IPS-18a (cell line): ENCODE results near the gene CMAS.
A peak's percentile ranks its signal among the peaks of the same experiment; 100 is the strongest.

ENCODE experiments used
- H3K27ac ChIP-seq: one replicate; pipeline ENCODE4 v1.5.1; 2013; ENCODE audit warnings: low read length
- H3K27me3 ChIP-seq: one replicate; pipeline ENCODE4 v1.6.1; 2013; ENCODE audit warnings: mild to moderate bottlenecking, low read length; ENCODE audit not compliant: control insufficient read depth, insufficient read depth
- H3K36me3 ChIP-seq: one replicate; pipeline ENCODE4 v1.6.1; 2013; ENCODE audit warnings: low read depth, low read length; ENCODE audit not compliant: control insufficient read depth
- H3K4me1 ChIP-seq: one replicate; pipeline ENCODE4 v1.6.1; 2013; ENCODE audit warnings: low read depth, low read length; ENCODE audit not compliant: control insufficient read depth
- H3K4me3 ChIP-seq: one replicate; pipeline ENCODE4 v1.5.1; 2013; ENCODE audit warnings: low read length
- H3K9ac ChIP-seq: one replicate; pipeline ENCODE4 v1.6.1; 2013; ENCODE audit warnings: mild to moderate bottlenecking, low read length, moderate library complexity
- H3K9me3 ChIP-seq: one replicate; pipeline ENCODE4 v1.6.1; 2013; ENCODE audit warnings: low read depth, low read length; ENCODE audit not compliant: control insufficient read depth

Gene CMAS

DNA sequence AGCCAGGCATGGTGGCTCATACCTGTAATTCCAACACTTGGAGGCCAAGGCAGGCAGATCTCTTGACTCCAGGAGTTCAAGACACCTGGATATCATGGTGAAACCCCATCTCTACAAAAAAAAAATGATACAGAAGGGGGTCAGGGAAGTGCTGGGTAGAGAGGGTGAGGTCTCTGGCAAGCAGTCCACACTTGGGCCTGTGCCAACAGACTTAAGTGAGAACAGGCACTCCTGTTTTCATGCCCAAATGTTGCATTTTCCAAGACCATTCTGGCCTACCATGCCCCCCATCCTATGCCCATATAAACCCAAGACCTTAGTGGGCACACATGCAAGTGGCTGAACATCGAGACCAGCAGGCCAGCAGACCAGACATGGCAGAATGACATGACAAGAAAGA, 16.0 kb upstream of the CMAS start:
- Histone ChIP-seq H3K4me3 (no peak overlapping the region), H3K27me3 (no peaks in the 10 kb centered on the region), H3K4me1 (no peaks in the 10 kb centered on the region), H3K36me3 (no peaks in the 10 kb centered on the region), H3K27ac (no peak overlapping the region), H3K9ac (no peak overlapping the region), H3K9me3 (no peaks in the 10 kb centered on the region)

DNA sequence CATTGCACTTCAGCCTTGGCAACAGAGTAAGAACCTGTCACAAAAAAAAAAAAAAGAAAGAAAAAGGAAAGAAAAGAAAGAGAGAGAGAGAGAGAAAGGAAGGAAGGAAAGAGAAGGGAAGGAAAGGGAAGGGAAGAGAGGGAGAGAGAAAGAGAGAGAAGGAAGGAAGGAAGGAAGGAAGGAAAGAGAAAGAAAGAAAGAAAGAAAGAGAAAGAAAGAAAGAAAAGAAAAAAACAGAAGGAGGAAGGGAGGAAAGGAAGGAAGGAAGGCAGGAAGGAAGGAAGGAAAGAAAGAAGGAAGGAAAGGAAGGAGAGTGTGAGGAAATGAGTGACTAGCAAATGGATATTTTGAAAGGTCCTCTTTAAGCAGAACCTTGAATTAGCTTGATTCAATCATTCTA, 13.3 kb upstream of the CMAS start:
- H3K36me3 ChIP-seq, result no peaks in the 10 kb centered on the region
- H3K27ac ChIP-seq, result no peak overlapping the region
- H3K27me3 ChIP-seq, result no peaks in the 10 kb centered on the region
- no peaks in the 10 kb centered on the region for H3K9me3 ChIP-seq
- no peak overlapping the region for H3K9ac ChIP-seq
- H3K4me1 ChIP-seq, result no peaks in the 10 kb centered on the region
- no peak overlapping the region for H3K4me3 ChIP-seq

DNA sequence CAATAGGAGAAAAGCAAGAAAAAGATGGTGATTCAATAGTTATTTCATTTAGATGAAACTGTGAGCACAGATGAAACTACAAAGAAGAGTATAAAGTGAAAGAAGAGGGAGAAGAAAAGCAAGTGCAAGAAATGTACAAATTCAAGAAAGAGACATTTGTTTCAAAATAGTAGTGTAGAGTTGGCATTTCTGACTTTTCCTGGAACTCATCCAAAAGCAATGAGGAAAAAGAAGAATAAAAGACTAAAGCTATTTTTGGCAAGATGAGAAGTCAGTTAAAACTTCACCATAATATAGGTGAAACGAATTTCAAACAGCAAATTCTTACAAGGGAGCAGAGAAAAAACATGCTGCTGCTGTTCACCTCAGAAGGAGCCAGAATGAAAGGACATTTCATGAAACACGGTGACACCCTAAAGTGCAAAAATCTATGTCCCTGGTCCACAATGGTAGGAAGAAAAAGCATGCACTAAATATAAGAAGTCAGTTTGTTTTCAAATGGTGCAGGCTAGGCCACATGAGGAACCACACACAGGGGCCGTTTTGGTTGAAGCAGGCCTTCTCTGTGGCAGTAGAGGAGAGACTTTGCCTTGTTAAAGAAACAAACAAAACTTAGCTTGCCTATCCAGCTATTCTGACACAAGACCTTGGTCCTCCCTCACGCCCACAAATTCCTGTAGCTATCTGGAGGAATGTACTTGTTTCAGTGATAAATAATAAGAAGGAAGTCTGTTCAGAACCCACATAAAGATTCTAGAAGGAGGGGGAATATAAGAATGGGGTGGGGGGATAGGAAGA, 11.1 kb upstream of the CMAS start:
- H3K4me1 ChIP-seq, result no peaks in the 10 kb centered on the region

DNA sequence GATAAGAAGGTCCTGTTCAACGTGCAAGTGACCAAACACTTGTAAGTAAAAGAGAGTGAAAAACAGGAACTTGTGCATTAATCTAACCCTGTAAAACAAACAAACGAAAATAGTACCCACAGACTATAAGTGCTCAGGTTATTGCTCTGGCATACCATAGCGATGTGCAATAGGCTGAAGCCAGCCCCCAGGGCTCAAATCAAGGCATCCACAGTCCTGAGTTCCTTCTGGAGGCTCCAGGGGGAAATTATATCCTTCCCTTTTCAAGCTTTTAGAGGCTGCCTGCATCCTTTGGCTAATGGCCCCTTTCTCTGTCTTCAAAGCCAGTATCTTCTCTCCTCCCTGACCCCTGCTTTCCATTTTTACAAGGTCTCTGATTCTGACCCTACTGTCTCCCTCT, 8.1 kb upstream of the CMAS start:
- H3K27ac ChIP-seq, result no peak overlapping the region
- H3K4me1 ChIP-seq, result no peaks in the 10 kb centered on the region
- no peak overlapping the region for H3K9ac ChIP-seq
- no peaks in the 10 kb centered on the region for H3K9me3 ChIP-seq
- no peaks in the 10 kb centered on the region for H3K27me3 ChIP-seq
- H3K36me3 ChIP-seq, result no peaks in the 10 kb centered on the region
- no peak overlapping the region for H3K4me3 ChIP-seq

More for the DNA sequence above, 11.1 kb upstream of the CMAS start:
- Histone ChIP-seq H3K36me3 (no peaks in the 10 kb centered on the region), H3K9me3 (no peaks in the 10 kb centered on the region), H3K9ac (no peak overlapping the region), H3K4me3 (no peak overlapping the region), H3K27ac (no peak overlapping the region), H3K27me3 (no peaks in the 10 kb centered on the region)

DNA sequence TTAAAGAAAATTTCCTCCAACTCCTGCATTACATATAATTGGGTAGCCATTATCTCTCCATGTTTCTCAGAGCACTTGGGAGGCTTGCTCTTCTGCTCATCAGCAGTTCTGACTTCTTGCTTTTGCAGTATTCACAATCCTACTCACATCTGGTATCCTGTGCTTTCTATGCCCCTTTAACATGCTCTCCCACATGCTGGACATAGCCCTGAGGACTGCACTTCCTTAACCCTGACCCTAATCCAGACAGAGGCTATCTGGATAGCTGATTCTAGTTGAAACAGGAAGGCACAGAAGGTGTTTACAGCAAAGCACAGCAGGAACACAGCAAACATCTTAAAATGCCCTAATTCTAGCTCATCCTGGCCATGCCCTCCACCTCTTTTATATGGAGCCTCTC, 7.3 kb upstream of the CMAS start:
- Histone ChIP-seq H3K4me3 (no peak overlapping the region), H3K36me3 (no peaks in the 10 kb centered on the region), H3K27ac (no peak overlapping the region), H3K27me3 (no peaks in the 10 kb centered on the region), H3K4me1 (no peaks in the 10 kb centered on the region), H3K9ac (no peak overlapping the region), H3K9me3 (no peaks in the 10 kb centered on the region)

DNA sequence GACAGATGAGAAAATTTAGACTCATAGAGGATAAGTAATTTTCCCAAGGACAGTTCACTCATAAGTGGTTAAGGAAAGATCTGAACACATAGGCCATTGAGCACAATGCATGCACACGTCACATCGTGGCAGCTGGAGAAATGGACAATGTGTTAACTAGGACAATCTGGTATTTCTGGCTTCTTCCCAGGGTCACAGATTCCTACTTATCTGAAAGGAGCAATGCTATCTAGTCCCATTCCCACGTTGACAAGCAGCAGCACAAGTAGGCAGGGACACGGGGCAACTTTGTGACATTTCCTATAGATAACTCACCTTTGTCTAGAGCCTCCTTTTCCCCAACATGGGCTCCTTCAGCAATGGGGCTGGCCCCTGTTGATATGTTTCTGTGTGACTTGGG, 6.7 kb upstream of the CMAS start:
- Histone ChIP-seq H3K27me3 (no peaks in the 10 kb centered on the region), H3K36me3 (no peaks in the 10 kb centered on the region), H3K9ac (no peak overlapping the region), H3K9me3 (no peaks in the 10 kb centered on the region), H3K4me3 (no peak overlapping the region), H3K4me1 (no peaks in the 10 kb centered on the region), H3K27ac (no peak overlapping the region)

DNA sequence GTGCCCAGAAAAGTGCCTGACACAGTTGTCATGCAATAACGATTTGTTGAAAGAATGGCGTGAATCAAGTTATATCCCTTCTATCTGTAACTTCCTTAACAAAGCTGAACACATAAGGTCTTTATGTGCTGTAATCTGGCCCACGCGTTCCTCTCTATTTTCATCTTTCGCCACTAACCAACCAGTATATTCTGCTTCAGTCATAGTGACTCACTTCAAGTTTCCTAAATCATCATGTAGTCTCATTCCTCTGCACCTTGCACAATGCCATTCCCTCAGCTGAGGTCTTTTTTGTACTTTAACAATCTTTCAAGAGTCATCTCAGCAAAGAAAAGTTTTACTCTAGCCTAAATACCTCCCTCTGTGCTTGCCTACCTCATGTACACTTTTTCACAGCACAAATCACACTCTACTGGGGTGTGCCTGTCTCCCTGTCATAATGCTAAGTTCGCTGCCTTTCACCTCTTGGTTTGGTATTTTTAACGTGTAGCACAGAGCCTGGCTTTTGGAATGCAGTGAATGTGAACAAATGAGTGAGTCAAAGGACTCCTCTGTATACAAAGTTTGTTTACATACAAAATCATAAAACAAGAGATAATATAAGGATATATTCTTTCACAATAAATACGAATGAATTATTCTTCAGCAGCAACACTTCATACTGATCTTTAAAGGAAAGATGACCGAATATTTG, 2.9 kb upstream of the CMAS start:
- no peak overlapping the region for H3K4me3 ChIP-seq
- no peaks in the 10 kb centered on the region for H3K27me3 ChIP-seq
- no peak overlapping the region for H3K27ac ChIP-seq
- H3K9ac ChIP-seq, result no peak overlapping the region
- H3K9me3 ChIP-seq, result no peaks in the 10 kb centered on the region
- peaks cover 11% of the 10 kb centered on the region for H3K4me1 ChIP-seq
- H3K36me3 ChIP-seq, result no peaks in the 10 kb centered on the region

DNA sequence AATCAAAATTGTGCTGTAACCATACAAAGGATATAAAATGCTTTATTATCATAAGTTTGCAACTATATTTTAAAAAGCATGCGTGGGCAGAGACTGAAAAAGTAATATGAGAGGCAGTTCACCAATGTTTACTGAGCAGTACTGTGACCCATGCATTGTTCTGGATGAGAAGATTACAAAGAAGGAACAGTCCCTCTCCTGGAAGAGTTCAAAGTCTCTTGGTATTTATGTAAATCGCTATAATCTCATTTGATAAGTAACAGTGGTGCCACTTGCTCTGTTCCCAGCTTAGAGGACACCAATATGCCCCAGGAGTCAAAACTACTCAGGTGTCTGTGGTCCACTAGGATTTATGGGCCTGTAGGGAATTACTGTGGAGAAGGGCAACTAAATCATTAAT, 2.1 kb upstream of the CMAS start:
- Histone ChIP-seq H3K36me3 (peaks cover 2% of the 10 kb centered on the region), H3K4me3 (no peak overlapping the region), H3K9ac (no peak overlapping the region), H3K27ac (no peak overlapping the region), H3K4me1 (peaks cover 19% of the 10 kb centered on the region), H3K9me3 (no peaks in the 10 kb centered on the region), H3K27me3 (no peaks in the 10 kb centered on the region)

DNA sequence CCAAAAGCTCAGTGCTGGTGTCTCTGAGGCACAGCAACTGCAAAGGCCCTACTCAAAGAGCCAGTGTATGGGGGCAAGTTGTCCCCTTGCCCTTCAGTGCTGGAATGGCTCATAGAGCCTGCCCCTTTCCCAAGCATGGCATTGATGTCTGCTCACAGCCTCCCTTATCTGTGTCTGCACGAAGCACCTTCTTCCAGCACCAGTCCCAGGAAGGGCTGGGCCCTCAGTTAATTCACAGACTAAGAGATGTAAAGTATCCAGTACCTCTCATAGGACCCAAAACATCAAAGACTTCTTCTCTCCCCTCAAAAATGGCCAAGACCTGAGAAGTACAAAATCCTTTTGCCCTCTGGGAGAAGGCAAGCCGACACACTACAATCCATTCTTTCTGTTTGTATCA, 1.6 kb upstream of the CMAS start:
- Histone ChIP-seq H3K27me3 (no peaks in the 10 kb centered on the region), H3K9ac (no peak overlapping the region), H3K4me1 (peaks cover 23% of the 10 kb centered on the region), H3K36me3 (peaks cover 7% of the 10 kb centered on the region), H3K9me3 (no peaks in the 10 kb centered on the region), H3K27ac (no peak overlapping the region), H3K4me3 (no peak overlapping the region)

DNA sequence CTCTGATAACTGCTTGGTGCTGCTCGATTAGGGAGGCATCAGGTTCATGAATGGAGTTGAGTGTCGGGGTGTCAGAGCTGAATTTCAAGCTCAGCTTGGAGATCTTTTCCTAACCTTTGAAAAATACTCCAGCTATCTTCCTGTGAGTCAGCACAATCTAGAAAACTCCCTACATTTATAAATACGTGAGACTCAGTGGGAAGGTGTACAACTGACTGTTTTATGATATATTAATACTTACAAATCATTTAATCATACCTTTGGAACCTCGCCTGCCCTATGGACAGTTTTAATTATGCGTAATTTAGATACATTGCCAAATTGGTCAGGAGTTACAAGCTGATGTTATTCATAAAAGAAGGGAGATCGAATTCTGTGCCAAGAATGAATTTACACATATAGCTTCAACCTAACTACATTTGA, 961 bp downstream of the CMAS start:
- H3K36me3 ChIP-seq, result peaks cover 12% of the 10 kb centered on the region
- H3K4me1 ChIP-seq, result peaks cover 31% of the 10 kb centered on the region
- H3K9ac ChIP-seq, result peak overlapping the region; percentile 86
- no peaks in the 10 kb centered on the region for H3K9me3 ChIP-seq
- H3K27me3 ChIP-seq, result no peaks in the 10 kb centered on the region
- peak overlapping the region; percentile 97 for H3K4me3 ChIP-seq
- H3K27ac ChIP-seq, result peak overlapping the region; percentile 81

DNA sequence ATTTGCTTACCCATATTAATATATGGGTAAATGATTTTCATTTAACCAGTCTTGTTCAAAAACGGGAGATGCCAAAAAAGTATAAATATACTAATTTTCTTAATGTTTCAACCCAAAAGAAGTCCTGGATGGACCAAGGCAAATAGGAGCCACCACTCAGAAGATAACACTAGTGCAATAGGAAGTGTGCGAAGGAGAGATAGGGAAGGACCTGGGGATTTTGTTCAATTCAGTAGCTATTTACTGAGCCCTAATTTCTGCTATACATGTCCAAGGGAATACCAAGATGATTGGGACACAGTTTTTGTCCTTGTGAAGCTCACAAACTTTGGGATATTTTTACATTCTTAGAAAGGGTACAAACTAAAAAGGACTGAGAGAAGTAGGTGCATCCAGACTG, 1.5 kb downstream of the CMAS start:
- Histone ChIP-seq H3K27ac (no peak overlapping the region), H3K4me1 (peaks cover 31% of the 10 kb centered on the region), H3K9ac (peak overlapping the region; percentile 86), H3K9me3 (no peaks in the 10 kb centered on the region), H3K27me3 (no peaks in the 10 kb centered on the region), H3K36me3 (peaks cover 12% of the 10 kb centered on the region), H3K4me3 (peak overlapping the region; percentile 97)
